Measurements from ENCODE around the gene RNF8.
"Not testable (repeated sequence)": the region's sequence is repeated elsewhere in the genome, so short reads cannot be mapped to it uniquely, and the experiment has no call there.

Gene RNF8

DNA sequence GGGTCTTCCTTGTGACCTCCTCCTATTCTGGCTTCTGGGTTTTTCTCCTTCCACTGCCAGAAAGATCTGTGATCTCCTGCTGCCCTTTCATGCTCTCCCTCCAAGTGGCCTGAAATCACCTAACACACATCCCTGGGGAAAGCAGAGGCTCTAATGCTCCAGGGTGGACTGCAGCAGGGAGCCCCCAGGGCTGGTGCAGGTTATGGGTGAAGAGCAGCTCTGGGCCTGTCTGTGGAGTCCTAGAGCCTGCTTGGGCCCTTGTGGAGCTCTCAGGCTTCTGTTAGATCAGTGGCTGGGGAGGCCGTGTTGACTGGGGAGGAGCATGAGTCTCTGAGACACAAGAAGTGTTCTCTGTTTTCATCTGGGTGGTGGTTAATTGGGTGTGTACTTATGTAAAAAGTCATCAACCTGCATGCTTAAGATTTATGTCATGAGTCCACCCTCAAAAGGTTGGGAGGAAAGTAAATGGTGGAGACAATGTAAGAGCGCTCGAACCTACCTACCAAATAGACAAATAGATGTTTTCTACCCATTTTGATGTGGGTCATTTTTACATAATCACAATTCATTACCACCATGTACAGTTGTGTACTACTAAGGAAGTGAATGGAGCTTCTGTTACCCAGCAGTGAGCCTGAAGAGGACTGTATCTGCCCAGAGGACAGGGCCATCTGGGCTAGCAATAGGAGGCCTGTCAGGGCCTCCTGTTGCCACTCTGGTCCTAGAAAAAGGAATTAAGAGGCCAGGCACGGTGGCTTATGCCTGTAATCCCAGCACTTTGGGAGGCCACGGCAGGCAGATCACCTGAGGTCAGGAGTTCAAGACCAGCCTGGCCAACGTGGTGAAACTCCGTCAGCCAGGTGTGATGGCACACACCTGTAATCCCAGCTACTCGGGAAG, 32.0 kb upstream of the RNF8 start:
- DNase-seq: no peak

DNA sequence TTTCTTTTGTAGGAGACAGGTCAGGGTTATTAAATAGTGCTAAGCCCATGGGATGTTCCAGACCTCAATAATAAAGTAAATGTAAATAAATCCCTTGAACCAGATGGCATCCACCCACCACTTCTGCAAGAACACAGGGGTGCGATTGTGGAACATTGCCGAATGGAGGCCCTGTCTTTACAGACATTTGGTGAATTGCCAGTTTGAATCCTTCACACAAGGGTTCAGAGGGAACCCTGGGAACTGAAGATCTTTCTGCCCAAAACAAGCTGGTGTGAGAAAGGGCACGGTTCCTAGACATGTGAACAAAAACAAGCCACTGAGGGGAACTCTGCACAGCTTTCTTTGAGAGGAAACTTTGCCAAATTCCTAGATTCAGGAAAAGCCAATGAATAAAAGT, 30.2 kb upstream of the RNF8 start:
- no peak for DNase-seq

DNA sequence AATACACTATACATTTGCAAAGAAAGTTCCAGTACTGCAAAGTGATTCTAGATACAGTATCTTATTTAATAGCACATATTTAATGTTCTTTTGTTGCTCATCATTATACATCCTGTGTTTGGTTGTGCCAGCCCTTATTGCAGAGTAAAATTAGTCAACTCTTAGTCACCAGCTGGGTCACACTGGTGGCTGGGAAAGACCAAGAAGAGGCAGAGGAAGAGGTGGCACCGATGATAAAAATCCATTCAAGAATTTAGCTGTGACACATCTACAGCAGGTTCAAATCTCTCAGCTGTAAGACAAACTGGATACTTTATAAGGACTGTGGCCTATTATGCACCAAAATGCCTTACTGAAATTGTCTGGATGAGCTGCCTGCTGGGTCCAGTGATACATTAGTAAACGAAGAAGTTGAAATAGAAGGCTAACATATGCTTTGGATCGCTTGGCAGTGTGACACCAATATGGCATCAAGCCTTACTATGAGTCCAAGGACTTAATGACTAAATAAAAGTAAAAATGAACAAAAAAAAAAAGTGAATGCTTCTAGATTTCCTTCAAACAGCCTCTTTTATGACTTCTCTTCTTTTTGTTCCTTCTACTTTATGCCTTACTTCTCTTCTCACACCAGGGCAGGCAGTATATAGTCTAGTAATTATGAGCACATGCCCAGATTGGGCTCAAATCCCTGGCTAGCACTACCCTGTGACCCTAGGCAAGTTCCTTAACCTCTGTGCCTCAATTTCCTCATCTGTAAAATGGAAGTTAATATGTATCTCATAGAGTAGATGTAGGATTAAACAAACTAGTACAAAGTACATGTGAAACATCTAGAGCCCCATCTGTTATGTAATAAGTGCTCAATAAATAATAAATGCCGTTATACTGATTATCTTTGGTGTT, 29.4 kb upstream of the RNF8 start:
- no peak for DNase-seq

DNA sequence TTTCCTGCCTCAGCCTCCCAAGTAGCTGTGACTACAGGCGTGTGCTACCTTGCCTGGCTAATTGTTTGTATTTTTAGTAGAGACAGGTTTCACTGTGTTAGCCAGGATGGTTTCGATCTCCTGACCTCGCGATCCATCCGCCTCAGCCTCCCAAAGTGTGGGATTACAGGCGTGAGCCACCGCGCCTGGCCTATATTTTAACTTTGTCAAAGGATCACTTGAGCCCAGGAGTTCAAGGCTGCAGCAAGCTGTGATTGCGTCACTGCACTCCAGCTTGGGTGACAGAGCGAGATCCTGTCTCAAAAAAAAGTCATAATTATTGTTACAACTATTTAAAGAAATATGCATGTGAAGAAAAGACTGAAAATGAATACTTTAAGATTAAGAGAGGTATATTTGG, 23.4 kb upstream of the RNF8 start:
- DNase-seq: not testable (repeated sequence)

DNA sequence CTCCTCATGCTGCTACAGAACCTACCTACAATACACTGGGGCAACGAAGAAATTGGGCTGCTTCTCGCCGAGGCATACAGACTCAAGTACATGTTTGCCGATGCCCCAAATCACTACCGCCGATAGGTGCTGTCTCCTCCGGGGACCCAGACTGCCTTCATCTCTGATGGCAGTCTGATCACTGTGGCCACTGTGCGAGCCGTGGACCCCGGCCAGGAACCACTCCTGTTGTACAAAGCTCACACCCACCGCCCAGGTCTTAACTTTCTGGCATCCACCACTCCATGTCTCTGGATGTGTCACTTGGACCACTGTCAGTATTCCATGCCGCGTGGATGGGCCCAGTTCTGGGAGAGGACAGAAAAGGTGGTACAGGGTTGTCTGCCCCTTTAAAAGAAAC, 22.7 kb upstream of the RNF8 start:
- no peak for DNase-seq

DNA sequence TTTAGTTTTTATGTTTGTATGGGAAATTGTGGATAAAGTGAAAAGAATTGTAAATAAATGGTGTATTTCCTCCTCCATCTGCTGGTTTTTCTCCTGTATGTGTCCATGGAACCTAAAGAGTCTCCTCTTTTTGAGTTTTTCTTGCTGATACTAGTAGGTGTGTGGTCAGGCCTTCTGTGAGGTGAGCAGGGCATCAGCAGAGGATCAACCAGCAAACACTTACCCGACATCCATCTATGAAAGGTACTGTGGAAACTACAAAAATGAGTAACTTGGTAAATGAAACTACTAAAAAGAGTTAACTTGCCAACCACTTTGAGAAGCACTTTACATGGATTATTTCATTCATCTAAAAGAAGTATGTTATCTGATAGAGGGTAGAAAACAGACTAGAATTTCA, 20.9 kb upstream of the RNF8 start:
- no peak for DNase-seq

DNA sequence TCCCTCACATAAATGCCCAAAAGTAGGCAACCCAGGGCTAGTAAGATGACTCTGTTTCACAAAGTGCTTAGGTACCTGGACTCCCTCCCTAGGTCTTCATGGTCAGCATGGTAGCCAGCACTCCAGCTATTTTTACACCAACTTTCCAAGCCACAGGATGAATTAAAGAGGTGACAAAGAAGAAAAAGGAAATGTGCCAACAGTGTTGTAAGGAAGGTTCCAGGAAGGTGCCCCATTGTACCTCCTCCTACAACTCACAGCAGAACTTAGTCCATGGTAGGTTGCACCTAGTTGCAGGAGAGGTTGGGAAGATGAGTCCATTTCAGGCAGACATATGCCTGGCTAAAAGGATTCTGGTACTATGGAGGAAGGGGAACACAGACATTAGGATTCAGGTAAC, 19.7 kb upstream of the RNF8 start:
- DNase-seq: no peak

DNA sequence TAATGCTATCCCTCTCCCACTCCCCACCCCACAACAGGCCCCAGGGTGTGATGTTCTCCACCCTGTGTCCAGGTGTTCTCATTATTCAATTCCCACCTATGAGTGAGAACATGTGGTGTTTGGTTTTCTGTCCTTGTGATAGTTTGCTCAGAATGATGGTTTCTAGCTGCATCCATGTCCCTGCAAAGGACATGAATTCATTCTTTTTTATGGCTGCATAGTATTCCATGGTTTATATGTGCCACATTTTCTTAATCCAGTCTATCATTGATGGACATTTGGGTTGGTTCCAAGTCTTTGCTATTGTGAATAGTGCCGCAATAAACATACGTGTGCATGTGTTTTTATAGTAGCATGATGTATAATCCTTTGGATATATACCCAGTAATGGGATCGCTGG, 15.5 kb upstream of the RNF8 start:
- DNase-seq: not testable (repeated sequence)

DNA sequence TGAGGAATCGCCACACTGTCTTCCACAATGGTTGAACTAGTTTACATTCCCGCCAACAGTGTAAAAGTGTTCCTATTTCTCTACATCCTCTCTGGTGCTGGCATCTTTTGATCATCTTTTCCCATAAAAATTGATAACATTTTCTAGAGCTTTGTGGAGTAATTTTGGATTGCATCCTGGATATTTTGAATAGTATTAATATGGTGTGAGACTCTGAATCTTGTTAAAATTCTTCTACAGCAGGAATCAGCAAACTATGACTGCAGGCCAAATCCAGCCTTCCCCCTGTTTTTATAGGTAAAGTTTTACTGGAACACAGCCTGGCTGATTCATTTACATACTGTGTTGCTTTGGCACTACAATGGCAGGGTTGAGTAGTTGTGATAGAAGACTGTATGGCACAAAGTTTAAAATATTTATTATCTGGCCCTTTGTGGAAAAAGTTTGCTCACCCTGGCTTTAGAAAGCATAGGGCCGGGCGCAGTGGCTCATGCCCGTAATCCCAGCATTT, 15.0 kb upstream of the RNF8 start:
- DNase-seq: no peak

DNA sequence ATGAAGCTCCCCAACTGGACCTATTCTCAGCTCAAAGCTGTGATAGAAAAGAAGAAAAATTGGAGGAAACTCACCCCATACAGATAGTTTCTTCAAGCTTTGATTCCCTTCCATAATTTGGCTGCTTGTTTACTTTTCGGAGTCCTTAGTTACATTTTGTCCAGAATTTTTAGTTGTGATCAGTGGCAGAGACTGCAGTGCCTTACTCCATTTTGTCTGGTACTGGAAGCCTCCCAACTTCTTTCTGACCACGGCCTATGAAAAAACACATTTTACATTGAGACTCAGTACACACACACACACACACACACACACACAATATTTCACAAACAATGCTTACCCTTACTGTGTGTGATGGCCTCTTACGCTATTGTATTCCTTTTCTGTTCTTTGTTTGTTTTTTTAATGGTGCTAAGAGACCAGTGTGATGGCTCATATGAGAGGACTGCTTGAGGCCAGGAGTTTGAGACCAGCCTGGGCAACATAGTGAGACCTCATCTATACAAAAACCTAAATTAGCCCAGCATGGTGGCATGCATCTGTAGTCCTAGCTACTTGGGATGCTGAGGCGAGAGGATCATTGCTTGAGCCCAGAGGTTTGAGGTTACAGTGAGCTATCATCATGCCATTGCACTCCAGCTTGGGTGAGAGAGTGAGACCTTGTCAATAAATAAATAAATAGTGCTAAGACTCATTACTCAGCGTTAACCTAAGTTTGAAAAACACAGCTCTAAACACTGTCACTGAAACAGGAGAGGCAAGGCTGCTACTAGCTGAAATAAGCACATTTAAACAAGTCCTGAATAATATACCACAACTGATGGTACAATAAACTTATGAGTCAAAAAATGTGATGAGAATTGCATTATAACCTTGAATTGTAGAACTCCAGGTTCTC, 13.8 kb upstream of the RNF8 start:
- DNase-seq: no peak

DNA sequence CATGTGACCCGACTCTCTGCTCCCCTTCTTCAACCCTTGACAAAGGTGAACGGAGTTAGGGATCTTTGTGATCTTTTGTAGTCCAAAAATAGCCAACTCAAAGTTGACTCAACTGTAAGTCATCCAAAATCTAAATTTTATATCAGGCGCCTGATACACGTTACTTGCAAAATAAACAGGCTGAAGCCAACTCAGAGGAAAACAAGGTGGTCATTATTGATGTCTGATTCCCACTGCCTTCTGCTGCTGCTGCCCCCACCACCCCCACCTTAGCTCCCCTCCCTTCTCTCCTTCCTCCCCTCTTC, 13.2 kb upstream of the RNF8 start:
- no peak for DNase-seq

DNA sequence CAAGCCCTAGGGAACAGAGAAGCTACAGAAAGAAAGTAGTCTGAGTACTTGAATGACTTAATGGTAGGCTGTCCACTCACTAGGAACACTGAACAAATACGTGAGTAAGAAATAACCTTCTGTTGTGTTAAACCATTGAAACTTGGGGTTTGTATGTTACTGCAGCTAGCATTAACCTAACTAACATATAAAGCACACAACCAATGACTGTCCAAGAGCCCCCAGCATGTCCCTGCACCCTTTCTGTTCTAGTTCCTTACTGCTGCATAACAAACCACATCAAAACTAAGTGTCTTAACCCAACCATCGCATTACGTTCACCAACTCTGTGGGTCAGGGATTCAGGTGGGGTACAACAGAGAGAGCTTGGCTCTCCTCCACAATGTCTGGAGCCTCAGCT, 10.5 kb upstream of the RNF8 start:
- DNase-seq: no peak

DNA sequence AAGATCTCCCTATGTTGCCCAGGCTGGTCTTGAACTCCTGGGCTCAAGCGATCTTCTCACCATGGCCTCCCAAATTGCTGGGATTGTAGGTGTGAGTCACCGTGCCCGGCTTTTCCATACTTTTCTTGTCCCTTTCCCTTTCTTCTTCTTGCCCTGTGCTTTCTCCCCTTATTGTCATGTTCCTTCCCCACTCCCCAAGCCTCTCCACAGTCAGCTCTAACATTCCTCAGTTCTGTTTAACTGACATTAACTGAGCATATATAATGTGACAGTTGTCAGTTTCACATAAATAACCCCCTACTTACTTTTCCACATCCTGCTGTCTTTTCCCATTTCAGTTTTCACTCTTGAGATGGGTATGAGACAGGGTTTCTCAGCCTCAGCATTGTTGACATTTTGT, 9.5 kb upstream of the RNF8 start:
- DNase-seq: no peak

DNA sequence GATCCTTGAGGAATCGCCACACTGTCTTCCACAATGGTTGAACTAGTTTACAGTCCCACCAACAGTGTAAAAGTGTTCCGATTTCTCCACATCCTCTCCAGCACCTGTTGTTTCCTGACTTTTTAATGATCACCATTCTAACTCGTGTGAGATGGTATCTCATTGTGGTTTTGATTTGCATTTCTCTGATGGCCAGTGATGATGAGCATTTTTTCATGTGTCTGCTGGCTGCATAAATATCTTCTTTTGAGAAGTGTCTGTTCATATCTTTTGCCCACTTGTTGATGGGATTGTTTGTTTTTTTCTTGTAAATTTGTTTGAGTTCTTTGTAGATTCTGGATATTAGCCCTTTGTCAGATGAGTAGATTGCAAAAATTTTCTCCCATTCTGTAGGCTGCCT, 8.0 kb upstream of the RNF8 start:
- not testable (repeated sequence) for DNase-seq

DNA sequence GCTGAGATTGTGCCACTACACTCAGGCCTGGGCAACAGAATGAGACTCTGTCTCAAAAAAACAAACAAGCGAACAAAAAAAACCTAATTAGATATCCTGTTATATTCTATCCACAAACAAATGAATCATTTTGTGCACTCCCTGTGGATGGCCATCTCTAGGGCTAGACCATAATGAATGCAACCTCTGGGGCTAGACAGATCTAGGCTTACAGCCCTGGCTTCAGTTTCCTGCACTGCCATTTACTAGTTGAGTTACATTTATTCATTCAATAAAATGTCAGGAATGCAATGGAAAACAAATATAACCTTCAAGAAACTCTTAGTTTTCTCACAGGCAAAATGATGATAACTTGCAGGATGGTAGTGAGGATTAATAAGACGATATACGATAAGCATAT, 6.6 kb upstream of the RNF8 start:
- DNase-seq: no peak

DNA sequence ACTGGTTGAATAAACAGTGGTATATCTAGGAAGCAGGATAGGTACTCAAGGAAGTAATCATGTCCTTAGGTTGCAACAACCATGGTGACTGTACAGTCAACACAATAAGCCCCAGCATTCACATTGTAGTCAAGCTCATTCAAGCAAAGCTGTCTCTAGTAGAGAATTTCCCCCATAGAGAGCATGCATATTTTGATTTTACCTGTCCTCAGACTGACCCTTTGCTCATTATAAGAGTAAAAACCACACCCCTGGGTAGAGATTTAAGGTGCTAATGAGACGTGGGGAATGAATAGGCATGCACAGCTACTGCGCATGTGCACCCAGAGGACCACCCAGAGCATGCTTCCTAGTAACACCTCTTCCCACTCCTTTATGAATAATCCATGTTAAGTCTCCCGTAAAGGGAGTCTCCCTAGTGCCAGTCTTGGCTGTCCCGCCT, 6.1 kb upstream of the RNF8 start:
- DNase-seq: no peak

DNA sequence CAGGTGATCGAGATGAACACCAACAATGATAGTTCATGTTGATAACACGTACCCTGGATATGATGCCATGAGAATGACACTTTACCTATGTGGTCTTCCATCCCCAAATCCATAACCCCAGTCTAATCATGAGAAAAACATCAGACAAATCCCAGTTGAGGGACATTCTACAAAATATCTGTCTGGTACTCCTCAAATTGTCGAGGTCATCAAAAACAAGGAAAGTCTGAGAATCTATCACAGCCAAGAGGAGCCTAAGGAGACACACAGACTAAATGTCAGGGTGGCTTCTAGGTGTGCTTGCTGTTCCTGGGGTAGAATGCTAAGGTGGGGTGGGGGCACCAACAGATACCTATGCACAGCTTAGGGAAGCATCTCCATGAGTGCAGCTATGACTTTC, 2.8 kb upstream of the RNF8 start:
- DNase-seq: no peak

DNA sequence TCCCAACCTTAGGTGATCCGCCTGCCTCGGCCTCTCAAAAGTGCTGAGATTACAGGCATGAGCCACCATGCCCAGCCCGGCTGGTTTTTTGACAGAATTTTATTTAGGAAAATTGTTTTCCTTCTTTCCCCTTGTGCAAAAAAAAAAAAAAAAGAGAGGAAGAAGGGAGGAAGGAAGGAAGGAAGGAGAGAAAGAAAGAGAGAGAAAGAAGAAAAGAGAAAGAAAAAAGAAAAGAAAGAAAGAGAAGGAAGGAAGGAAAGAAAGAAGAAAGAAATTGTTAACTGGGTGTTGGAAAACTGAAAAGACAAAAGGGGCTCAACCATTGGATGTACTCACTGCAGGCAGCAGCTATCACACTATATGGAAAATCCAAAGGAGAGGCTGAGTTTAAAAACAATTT, 1.4 kb upstream of the RNF8 start:
- DNase-seq: no peak

DNA sequence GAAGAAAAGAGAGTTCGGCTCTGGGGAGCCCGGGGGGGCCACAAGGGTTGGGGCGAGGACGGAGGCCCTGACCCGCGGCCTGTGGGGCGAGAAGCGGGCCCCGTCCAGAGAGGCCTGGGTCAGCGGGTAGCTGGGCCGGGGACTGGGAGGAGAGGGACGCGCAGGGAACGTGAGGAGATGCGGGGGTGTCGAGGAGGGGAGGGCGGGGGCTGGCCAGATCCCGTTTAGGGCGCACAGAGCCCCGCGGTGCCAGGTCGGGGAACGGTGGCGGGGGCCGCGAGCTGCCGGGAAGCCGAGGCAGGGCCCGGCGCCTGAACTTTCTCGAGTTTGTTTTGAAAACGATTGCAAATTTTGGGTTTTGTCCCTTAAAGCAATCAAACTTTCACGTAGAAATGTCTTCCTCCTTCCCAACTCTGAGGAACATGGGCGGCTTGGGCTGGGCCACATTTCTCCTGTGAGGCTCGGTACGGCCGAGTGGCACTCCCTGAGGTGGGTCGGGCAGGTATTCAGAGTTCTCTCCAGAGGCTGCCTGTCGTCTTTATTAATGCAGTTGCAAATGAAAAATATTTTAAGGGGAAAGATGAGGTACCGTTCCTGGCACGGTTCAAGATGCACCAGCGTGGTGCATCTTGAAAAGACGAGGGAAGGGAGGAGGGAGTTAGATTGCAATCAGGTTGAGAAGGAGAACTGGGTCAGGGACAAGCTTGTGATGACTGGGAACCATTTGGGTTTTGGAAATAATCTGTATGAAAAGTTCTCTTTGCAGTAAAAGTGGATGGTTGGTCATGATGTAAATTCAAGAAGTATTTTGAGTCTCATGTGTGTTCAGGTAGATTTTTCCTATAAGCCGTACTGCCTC, 972 bp downstream of the RNF8 start:
- peak; percentile 20 to 31 for DNase-seq

DNA sequence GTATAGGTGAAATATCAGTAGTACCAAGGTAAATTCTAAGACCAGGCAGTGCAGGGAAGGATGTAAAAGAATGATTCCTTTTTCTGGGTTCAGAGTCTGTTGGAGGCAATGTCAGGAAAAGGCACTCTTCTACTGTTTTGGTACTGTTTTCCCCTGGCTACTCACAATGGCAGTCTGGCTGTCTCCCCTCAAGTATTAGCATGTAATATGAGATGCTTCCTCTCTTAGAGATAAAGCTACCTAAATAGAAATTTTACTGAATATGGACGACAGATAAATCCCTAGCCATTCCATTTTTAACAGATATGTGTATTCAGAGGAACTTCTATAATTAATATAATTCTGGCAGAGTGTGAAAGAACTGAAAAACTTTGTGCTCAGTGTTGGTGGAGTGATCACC, 3.5 kb downstream of the RNF8 start:
- no peak for DNase-seq

DNA sequence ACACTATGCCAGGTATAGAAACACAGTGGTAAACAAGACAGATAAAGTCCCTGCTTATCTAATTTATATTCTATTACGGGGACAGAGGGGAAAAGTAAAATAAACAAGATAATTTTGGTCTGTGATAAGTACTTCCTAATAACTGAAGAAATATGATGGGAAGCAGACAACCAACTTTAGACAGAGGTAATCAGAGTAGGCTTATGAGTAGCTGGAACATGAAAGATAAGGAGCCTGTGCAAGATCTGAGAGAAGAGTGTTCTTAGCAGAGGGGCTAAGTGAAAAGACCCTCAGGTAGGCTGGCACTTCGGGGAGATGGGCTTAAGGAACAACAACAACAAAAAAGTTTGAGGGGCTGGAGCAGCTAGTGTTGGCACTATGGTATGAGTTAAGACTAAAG, 4.1 kb downstream of the RNF8 start:
- no peak for DNase-seq

DNA sequence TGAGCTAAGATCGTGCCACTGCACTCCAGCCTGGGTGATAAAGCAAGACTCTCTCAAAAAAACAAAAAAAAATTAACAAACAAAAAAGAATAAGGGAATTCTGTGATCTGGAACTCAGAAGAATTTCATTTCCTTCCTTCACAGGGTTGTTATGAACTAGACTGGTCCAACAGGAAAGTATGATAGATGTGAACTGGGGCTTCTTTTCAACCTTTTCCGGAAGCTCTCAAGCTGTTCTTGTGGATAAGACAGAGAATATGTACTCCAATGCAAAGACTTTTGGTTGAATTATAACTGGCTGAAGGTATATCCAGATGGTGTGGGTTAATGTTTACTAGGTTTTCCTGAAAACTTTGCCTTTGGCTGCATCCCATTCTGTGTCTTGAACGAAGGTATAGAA, 5.3 kb downstream of the RNF8 start:
- no peak for DNase-seq
